Measurements from ENCODE around the gene RIMS1. TPM values are rescaled to one million over a fixed set of nuclear protein-coding genes. Genes with fewer than 3 reads are reported as not detected.

Gene RIMS1
- total and polyA plus RNA-seq, 2 donors (not counting 1 experiment from before 2014, with no cell fraction given): not detected

GRCh38 chr6:72363844-72364740 is 477.7 kb downstream of the RIMS1 start:
- Mint-ChIP-seq H3K4me3 (no peak overlapping the region), H3K9me3 (ENCODE audit: insufficient read depth) (no peaks in the 10 kb centered on the region), H3K4me1 (peaks cover 4% of the 10 kb centered on the region), H3K27me3 (peaks cover 15% of the 10 kb centered on the region), H3K27ac (no peak overlapping the region)
- no peaks in the 10 kb centered on the region for H3K36me3 ChIP-seq (replicated peaks in 1 of 2; ENCODE audit: control extremely low read depth in 1 of 2, control insufficient read depth in 1 of 2, extremely low read depth in 1 of 2, insufficient read depth in 2 of 2, low read length in 1 of 2)
- no peak overlapping the region for H3K4me3 ChIP-seq (ENCODE audit: control extremely low read depth in 1 of 5, extremely low read depth in 1 of 5, insufficient read depth in 1 of 5, low read depth in 2 of 5, low read length in 4 of 5)
- TF ChIP-seq CTCF (IDR thresholded peaks at IDR 0.05) (no peak), EZH2 (IDR thresholded peaks at IDR 0.05; ENCODE audit: borderline replicate concordance, insufficient read depth, low read depth, low read length, poor library complexity, severe bottlenecking) (no peak)
- H3K9me3 ChIP-seq (ENCODE audit: control extremely low read depth in 1 of 3, control insufficient read depth in 2 of 3, insufficient read depth in 1 of 3, low read length in 2 of 3): no peaks in the 10 kb centered on the region
- no peak overlapping the region for H2AFZ ChIP-seq (ENCODE audit: insufficient read depth, low read depth, low read length, poor library complexity, severe bottlenecking)
- intact Hi-C loops (cut with micrococcal nuclease): no loop called here
- H3K4me2 ChIP-seq (replicated peaks; ENCODE audit: low read depth, low read length, poor library complexity, severe bottlenecking): no peak overlapping the region
- H3K9ac ChIP-seq (ENCODE audit: low read length): no peak overlapping the region
- H3K79me2 ChIP-seq (ENCODE audit: control insufficient read depth, insufficient read depth, low read length): no peaks in the 10 kb centered on the region
- whole genome bisulfite sequencing (ENCODE audit: insufficient coverage): 75% methylated on average over 2 of the region's 7 CpGs
- POLR2A ChIA-PET: no interaction called here
- peaks cover 0 to 4% (median 1%) of the 10 kb centered on the region in 4 experiments for H3K27me3 ChIP-seq (replicated peaks in 1 of 4; ENCODE audit: control extremely low read depth in 1 of 4, control insufficient read depth in 3 of 4, insufficient read depth in 4 of 4, low read length in 3 of 4)
- H3K4me1 ChIP-seq (ENCODE audit: control insufficient read depth in 2 of 2, insufficient read depth in 2 of 2, low read length in 2 of 2): no peaks in the 10 kb centered on the region
- CTCF ChIA-PET: no interaction called here
- DNase-seq (no peak), ATAC-seq (ENCODE audit: low read depth) (no peak)
- no peak overlapping the region for H3K27ac ChIP-seq (ENCODE audit: low read length in 2 of 2)
- H4K20me1 ChIP-seq (ENCODE audit: control insufficient read depth, insufficient read depth, low read length, poor library complexity, severe bottlenecking): no peaks in the 10 kb centered on the region

GRCh38 chr6:72365773-72366172 is 479.4 kb downstream of the RIMS1 start:
- Mint-ChIP-seq H3K27me3 (peaks cover 15% of the 10 kb centered on the region), H3K4me3 (no peak overlapping the region), H3K4me1 (peaks cover 15% of the 10 kb centered on the region), H3K9me3 (ENCODE audit: insufficient read depth) (no peaks in the 10 kb centered on the region), H3K27ac (no peak overlapping the region)
- Histone ChIP-seq H3K27ac (ENCODE audit: low read length in 2 of 2) (no peak overlapping the region), H4K20me1 (ENCODE audit: control insufficient read depth, insufficient read depth, low read length, poor library complexity, severe bottlenecking) (no peaks in the 10 kb centered on the region), H3K4me3 (ENCODE audit: control extremely low read depth in 1 of 5, extremely low read depth in 1 of 5, insufficient read depth in 1 of 5, low read depth in 2 of 5, low read length in 4 of 5) (no peak overlapping the region), H3K27me3 (replicated peaks in 1 of 4; ENCODE audit: control extremely low read depth in 1 of 4, control insufficient read depth in 3 of 4, insufficient read depth in 4 of 4, low read length in 3 of 4) (peaks cover 0 to 4% (median 0%) of the 10 kb centered on the region in 4 experiments), H3K4me1 (ENCODE audit: control insufficient read depth in 2 of 2, insufficient read depth in 2 of 2, low read length in 2 of 2) (no peaks in the 10 kb centered on the region), H3K4me2 (replicated peaks; ENCODE audit: low read depth, low read length, poor library complexity, severe bottlenecking) (no peak overlapping the region), H2AFZ (ENCODE audit: insufficient read depth, low read depth, low read length, poor library complexity, severe bottlenecking) (no peak overlapping the region), H3K9ac (ENCODE audit: low read length) (no peak overlapping the region), H3K79me2 (ENCODE audit: control insufficient read depth, insufficient read depth, low read length) (no peaks in the 10 kb centered on the region), H3K9me3 (ENCODE audit: control extremely low read depth in 1 of 3, control insufficient read depth in 2 of 3, insufficient read depth in 1 of 3, low read length in 2 of 3) (no peaks in the 10 kb centered on the region), H3K36me3 (replicated peaks in 1 of 2; ENCODE audit: control extremely low read depth in 1 of 2, control insufficient read depth in 1 of 2, extremely low read depth in 1 of 2, insufficient read depth in 2 of 2, low read length in 1 of 2) (no peaks in the 10 kb centered on the region)
- ChIA-PET CTCF (interaction anchor here (1.6 kb wide), 1 partner anchor 46 kb away, joined by 6 read pairs; no protein-coding TSS in a partner anchor), POLR2A (no interaction called here)
- TF ChIP-seq CTCF (IDR thresholded peaks at IDR 0.05): no peak
- DNase-seq (no peak), ATAC-seq (ENCODE audit: low read depth) (no peak)
- no CpG with 5 or more reads among the region's 4 CpGs for WGBS (ENCODE audit: insufficient coverage)
- intact Hi-C loops (cut with micrococcal nuclease): no loop called here

Measured in B cell (primary cell).